PFSK-1 (cell line): ENCODE data around the gene ODC1.

Source experiments
- POLR2AphosphoS5 ChIP-seq: IDR thresholded peaks from 2 replicates; pipeline ENCODE4 v1.6.1; 2012; ENCODE audit warnings: low read depth, mild to moderate bottlenecking, control low read depth, low read length, moderate library complexity
- REST ChIP-seq, 2 experiments: IDR thresholded peaks; 2 replicates each; pipeline versions ENCODE4 v1.6.1 to v1.8.0; 2011 to 2012; ENCODE audit warnings: low read depth in 2 of 2, low read length in 2 of 2, control low read depth in 1 of 2, inconsistent platforms in 1 of 2, mild to moderate bottlenecking in 1 of 2, moderate library complexity in 1 of 2; ENCODE audit not compliant: insufficient read depth in 1 of 2
- TAF1 ChIP-seq: IDR thresholded peaks from 2 replicates; pipeline ENCODE4 v1.6.1; 2012; ENCODE audit warnings: low read length, control low read depth, borderline replicate concordance; ENCODE audit not compliant: insufficient read depth

- TF ChIP-seq POLR2AphosphoS5: no peak
- TF ChIP-seq REST (IDR thresholded peaks at IDR 0.05; ENCODE audit: insufficient read depth in 1 of 2, low read depth in 2 of 2, low read length in 2 of 2): no peak
- TF ChIP-seq TAF1: no peak
These were observed 48.8 kb downstream of the ODC1 start for GRCh38 chr2:10399358-10399757.
